ENCODE results near the gene MAP4K3.

- TF ChIP-seq SMC3 (IDR thresholded peaks at IDR 0.05; ENCODE audit: low read depth, low read length) (no peak), CEBPB (IDR thresholded peaks at IDR 0.05; ENCODE audit: low read depth, low read length) (no peak), FOS (IDR thresholded peaks at IDR 0.05; ENCODE audit: low read depth, low read length) (no peak), CTCF (conservative IDR thresholded peaks at IDR 0.05; ENCODE audit: low read depth, low read length) (no peak), USF2 (IDR thresholded peaks at IDR 0.05; ENCODE audit: low read depth, low read length) (no peak), POLR2A (IDR thresholded peaks at IDR 0.05; ENCODE audit: low read depth, low read length) (no peak), MXI1 (IDR thresholded peaks at IDR 0.05; ENCODE audit: borderline replicate concordance, low read depth, low read length) (no peak), MAFK (IDR thresholded peaks at IDR 0.05; ENCODE audit: low read depth, low read length) (no peak), RFX5 (IDR thresholded peaks at IDR 0.05; ENCODE audit: low read depth, low read length) (no peak), ELK1 (IDR thresholded peaks at IDR 0.05; ENCODE audit: borderline replicate concordance, low read depth, low read length) (no peak), BHLHE40 (IDR thresholded peaks at IDR 0.05; ENCODE audit: low read depth, low read length) (no peak), RAD21 (IDR thresholded peaks at IDR 0.05; ENCODE audit: low read length) (no peak), NFE2L2 (IDR thresholded peaks at IDR 0.05; ENCODE audit: low read depth, low read length) (no peak), RCOR1 (IDR thresholded peaks at IDR 0.05; ENCODE audit: insufficient replicate concordance, low read length) (no peak)
Observed at GRCh38 chr2:39335930-39336329, 101.2 kb downstream of the MAP4K3 start.

Measured in IMR-90 (cell line).